GM19395 (cell line): Measurements from ENCODE around the gene HS3ST5.
"Not testable (repeated sequence)": the region's sequence is repeated elsewhere in the genome, so short reads cannot be mapped to it uniquely, and the experiment has no call there.

ENCODE experiments used
- ATAC-seq: cut with Tn5 transposase; IDR thresholded peaks from one replicate; pipeline ENCODE4 v1.9.1; 2021; ENCODE audit warnings: mild to moderate bottlenecking, moderate library complexity; ENCODE audit not compliant: unreplicated experiment

HS3ST5 gene

GRCh38 chr6:114101255-114101654 lies 241.6 kb downstream of the HS3ST5 start:
- no peak for ATAC-seq

- ATAC-seq: no peak
These were observed 242.4 kb downstream of the HS3ST5 start for GRCh38 chr6:114100215-114100994.

- peak; percentile 63 for ATAC-seq
These were observed 246.2 kb downstream of the HS3ST5 start for GRCh38 chr6:114096561-114097172.

DNA sequence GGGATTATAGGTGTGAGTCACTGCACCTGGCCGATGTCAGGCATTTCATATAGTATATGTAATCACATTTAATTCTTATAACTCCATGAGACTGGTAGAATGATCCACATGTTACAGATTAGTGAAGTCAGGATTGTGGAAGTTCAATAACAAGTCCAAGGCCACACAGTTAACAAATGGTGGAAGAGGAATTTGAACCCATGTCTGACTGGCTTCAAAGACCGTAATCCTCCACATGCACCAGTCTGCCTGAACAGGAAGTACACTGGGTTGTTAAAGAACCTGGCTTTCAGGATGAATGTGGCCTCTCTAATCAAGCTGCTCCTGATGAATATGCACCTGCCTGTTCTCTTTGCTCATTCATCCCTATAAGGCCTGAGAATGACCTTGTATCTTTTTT lies 249.9 kb downstream of the HS3ST5 start:
- no peak for ATAC-seq

- no peak for ATAC-seq
These were observed 252.2 kb downstream of the HS3ST5 start for GRCh38 chr6:114090626-114091025.

- no peak for ATAC-seq
These were observed 255.3 kb downstream of the HS3ST5 start for GRCh38 chr6:114087496-114087895.

- no peak for ATAC-seq
These were observed 257.6 kb downstream of the HS3ST5 start for GRCh38 chr6:114085211-114085610.

DNA sequence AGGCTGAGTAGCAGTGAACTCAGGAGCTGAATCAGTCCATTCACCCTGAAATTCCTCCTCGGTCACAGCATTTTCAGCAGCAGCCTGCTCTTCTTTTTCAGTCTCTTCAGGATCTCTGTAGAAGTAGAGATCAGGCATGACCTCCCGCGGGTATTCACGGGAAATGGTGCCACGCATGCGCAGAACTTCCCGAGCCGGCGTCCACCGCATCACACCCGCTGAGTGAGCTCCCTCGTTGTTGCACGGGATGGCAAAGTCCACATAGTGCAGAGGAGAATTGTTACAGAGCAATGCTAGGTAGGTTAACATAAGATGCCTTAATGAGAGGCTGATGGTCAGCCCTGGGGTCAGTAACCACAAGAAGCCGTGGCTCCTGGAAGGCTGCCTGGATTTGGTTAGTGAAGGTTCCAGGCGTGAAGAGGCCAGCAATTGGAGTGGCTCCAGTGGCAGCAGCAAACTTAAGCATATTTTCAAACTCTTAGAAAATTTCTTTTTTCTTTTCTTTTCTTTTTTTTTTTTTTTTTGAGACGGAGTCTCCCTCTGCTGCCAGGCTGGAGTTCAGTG lies 258.4 kb downstream of the HS3ST5 start:
- no peak for ATAC-seq

GRCh38 chr6:114083251-114083650 lies 259.6 kb downstream of the HS3ST5 start:
- no peak for ATAC-seq

- no peak for ATAC-seq
These were observed 261.1 kb downstream of the HS3ST5 start for GRCh38 chr6:114081730-114082129.

DNA sequence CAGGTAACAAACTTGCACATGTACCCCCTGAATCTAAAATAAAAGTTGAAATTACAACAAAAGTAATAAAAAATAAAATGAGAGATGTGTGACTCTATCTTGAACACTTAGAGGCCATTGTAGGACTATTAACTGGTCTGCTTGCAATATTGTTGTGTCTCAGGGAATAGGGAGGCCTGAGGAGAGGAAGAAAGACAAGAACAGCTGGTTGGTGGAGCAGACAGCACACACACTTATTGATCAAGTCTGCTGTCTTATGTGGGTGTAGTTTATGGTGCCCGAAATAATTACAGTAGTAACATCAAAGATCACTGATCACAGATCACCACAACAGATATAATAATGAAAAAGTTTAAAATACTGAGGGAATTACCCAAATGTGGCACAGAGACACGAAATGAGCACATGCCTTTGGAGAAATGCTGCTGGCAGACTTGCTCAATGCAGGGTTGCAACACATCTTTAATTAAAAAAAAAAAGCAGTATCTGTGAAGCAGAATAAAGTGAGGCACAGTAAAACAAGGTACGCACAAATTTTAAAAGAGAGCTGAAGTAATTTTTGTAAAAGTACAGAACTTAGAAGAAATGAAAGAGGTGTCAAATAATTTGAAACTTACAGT lies 261.8 kb downstream of the HS3ST5 start:
- no peak for ATAC-seq

DNA sequence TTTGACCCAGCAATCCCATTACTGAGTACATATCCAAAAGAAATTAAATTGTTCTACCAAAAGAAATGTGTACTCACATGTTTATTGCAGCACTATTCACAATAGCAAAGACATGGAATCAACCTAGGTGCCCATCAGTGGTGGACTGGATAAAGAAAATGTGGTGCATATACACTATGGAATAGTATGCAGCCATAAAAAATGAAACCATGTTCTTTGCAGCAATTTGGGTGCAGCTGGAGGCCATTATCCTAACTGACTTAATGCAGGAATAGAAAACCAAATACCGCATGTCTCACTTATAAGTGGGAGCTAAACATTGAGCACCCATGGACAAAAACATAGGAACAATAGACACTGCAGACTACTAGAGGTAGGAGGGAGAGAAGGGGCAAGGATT lies 262.4 kb downstream of the HS3ST5 start:
- not testable (repeated sequence) for ATAC-seq

- ATAC-seq: no peak
These were observed 267.0 kb downstream of the HS3ST5 start for GRCh38 chr6:114075777-114076176.

GRCh38 chr6:114075300-114075699 lies 267.5 kb downstream of the HS3ST5 start:
- no peak for ATAC-seq

DNA sequence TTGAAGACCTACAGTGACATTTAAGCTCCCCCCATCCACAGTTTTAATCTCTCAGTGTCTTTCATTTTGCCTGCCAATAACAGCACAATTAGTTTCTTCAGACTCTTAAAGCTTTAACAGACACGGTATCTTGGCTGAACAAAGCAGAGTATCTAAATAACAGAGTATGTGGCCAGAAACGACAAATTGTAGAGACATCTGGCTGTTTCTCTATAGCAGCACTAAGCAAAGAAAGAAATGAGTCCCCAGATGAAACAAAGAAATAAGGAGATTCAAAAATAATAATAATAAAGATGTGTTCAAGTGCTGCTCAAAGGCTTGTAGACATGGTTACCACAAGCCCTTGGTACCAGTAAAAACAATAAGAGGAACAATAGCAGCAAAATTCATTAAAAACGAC lies 274.1 kb downstream of the HS3ST5 start:
- no peak for ATAC-seq

DNA sequence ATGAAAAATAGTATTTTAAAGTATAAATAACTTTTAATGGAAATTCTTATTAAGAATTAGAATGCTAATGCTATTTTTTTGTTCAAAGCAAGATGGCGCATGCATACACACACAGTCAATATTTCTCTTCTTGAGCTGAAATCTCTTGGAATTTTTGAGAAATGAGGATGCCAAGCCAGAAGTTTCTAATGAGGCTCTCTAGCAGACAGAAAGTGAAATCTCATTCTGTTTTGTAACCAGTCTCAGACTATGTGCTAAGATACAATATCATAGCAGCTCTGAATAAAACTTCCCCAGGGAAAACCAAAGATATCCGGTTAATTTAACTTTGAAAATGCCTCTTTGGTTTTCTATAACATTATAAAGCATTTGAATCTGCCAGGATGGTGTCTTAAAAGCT lies 274.7 kb downstream of the HS3ST5 start:
- ATAC-seq: no peak

- ATAC-seq: peak; percentile 54
These were observed 278.0 kb downstream of the HS3ST5 start for GRCh38 chr6:114064862-114065261.

DNA sequence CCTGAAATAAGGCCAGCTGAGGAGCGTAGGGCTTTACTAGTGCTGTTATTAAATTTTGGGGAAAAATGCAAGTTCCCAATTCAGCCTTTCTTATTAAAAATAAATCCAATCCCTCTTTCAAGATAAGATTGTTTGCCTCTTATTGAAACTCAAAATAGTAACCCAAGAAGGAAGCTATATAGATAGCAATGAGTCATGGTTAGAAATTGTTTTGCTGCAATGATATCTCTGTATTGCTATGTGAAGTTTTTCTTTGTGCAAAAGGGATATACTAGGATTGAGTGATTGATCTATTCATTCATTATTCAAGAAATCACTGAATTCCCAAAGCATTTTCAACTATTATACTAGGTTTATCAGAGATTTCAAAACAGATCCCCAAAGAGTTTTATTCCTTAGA lies 278.9 kb downstream of the HS3ST5 start:
- ATAC-seq: no peak

GRCh38 chr6:114062199-114062598 lies 280.6 kb downstream of the HS3ST5 start:
- ATAC-seq: no peak

- no peak for ATAC-seq
These were observed 281.1 kb downstream of the HS3ST5 start for GRCh38 chr6:114061741-114062140.

GRCh38 chr6:114061116-114061515 lies 281.7 kb downstream of the HS3ST5 start:
- ATAC-seq: no peak

GRCh38 chr6:114058435-114058834 lies 284.4 kb downstream of the HS3ST5 start:
- ATAC-seq: no peak
